GM12801 (cell line): Measurements from ENCODE around the gene IRX5.

Experiments
- TF ChIP-seq, protein P1 (sequence below): IDR thresholded peaks from one replicate; pipeline ENCODE4 v1.5.1; 2011; ENCODE audit warnings: control low read depth; ENCODE audit not compliant: insufficient read length; ENCODE audit errors: extremely low read depth

IRX5 gene

GRCh38 chr16:54970016-54970415, 39.4 kb downstream of the IRX5 start:
- TF ChIP-seq, protein P1, sequence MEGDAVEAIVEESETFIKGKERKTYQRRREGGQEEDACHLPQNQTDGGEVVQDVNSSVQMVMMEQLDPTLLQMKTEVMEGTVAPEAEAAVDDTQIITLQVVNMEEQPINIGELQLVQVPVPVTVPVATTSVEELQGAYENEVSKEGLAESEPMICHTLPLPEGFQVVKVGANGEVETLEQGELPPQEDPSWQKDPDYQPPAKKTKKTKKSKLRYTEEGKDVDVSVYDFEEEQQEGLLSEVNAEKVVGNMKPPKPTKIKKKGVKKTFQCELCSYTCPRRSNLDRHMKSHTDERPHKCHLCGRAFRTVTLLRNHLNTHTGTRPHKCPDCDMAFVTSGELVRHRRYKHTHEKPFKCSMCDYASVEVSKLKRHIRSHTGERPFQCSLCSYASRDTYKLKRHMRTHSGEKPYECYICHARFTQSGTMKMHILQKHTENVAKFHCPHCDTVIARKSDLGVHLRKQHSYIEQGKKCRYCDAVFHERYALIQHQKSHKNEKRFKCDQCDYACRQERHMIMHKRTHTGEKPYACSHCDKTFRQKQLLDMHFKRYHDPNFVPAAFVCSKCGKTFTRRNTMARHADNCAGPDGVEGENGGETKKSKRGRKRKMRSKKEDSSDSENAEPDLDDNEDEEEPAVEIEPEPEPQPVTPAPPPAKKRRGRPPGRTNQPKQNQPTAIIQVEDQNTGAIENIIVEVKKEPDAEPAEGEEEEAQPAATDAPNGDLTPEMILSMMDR: no peak

DNA sequence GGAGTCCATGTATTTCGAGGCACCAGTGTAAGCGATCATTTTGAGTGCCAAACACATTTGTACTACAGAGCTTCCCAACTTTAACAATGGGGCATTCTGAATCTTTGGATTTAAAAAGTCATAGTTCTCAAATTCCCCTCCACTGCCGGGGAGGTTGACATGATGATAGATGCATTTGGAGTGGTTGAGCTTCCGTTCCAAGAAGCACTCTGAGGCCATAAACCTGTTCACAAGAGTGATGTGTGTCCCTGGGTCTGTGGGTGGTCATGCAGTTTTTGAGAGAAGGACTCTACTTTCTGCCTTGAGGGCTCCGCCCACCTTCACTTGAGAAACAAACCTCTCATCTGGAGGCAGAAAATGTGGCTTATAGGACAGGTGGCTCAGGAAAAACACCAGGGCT, 43.7 kb downstream of the IRX5 start:
- TF ChIP-seq, protein P1: no peak

DNA sequence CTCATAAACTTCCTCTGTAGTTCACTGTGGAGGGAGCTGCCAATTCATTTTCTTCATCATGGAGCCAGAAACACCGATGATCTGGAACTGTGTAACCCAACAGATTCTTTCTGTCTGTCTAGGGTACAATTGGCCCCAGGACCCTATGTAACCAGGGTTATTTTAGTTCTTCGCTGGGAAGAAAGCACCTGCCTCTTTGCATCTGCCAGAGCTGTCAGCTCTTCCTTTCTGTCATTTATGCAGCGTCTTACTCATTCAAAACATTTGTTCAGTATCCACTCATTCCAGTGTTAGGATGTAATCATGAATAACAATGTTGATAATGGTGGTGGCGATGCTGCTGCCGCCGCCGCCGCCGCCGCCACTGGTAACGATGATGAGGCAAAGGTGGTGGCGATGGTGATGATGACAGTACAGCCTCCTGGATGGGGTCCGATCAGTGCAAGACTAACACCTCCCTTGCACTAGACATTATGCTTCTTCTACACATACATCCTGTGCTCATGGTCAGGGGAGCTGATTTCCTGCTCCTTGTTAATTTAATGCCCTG, 46.1 kb downstream of the IRX5 start:
- TF ChIP-seq, protein P1: no peak

DNA sequence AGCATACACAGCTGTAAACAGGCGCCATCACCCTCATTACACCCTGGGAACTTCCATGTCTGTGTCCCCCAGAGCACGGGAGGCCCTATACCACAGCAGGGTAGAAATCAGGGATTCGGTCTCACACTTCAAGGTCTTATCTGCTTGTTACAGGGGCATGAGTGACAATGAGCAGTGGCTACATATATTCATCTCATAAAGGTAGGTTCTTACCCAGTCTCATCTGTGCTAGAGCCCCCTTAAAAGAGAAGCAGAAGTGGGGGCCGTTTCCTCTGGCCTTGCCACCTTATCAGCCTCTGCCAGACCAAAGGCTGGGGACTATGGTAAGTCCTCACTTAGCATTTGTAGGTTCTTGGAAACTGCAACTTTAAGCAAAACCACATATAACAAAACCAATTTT, 46.5 kb downstream of the IRX5 start:
- TF ChIP-seq, protein P1: no peak

GRCh38 chr16:54980821-54981220, 50.2 kb downstream of the IRX5 start:
- TF ChIP-seq, protein P1: no peak
